ENCODE results near the gene ZP4. TPM values are rescaled to one million over a fixed set of nuclear protein-coding genes. Genes with fewer than 3 reads are reported as not detected.
A peak's percentile ranks its signal among the peaks of the same experiment; 100 is the strongest.

The ZP4 gene
- total RNA-seq, 1 donor, result not detected

DNA sequence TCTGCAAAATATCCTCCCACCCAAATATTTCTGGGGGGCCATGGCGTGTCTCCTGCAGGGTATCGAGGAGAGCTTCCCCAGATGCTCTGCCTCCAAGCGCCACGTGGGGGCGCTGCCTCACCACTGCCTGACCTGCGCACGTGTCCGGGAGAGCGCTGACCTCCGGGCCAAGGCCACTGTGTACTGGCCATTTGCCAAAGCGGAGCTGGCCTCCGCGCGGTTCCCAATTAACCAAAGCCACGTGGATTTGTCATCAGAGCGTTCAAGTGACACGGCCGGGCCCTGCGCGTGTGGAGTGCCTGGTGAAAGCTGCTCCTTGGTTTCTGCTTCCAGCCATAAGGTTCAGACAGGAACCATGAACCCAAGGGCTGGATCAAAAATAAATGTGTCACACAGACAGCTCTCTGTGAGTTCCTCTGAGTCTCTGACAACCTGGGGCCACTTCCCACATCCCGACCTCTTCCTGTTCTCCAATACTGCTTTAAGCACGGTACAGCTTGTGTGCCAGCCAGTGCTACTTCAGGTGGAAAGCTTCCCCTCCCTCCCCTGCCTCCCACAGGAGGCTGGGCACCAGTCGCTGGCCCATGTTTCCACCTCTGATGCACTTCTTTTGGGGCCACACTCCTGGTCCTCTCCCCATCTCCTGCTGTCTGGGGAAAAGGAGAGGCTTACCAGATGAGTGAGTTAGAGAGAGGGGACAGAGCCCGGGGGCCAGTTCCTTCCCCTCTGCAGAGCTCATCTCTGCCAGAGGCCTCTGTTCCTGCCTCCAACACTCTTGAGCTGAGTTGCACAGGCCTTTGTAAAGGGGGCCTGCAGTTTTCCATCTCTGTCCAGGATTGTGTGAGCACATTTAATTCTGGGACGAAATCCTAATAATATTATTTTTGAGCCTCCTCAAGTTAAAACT is 26.1 kb downstream of the ZP4 start:
- H3K9me3 ChIP-seq (ENCODE audit: low read depth, low read length), result no peaks in the 10 kb centered on the region
- no peaks in the 10 kb centered on the region for H4K20me1 ChIP-seq (ENCODE audit: insufficient read depth, low read length)
- H3K27ac ChIP-seq (ENCODE audit: low read depth, low read length), result no peak overlapping the region
- peak overlapping the region; percentile 82 for H3K4me2 ChIP-seq (ENCODE audit: insufficient read depth, low read length)
- TF ChIP-seq, protein P1, sequence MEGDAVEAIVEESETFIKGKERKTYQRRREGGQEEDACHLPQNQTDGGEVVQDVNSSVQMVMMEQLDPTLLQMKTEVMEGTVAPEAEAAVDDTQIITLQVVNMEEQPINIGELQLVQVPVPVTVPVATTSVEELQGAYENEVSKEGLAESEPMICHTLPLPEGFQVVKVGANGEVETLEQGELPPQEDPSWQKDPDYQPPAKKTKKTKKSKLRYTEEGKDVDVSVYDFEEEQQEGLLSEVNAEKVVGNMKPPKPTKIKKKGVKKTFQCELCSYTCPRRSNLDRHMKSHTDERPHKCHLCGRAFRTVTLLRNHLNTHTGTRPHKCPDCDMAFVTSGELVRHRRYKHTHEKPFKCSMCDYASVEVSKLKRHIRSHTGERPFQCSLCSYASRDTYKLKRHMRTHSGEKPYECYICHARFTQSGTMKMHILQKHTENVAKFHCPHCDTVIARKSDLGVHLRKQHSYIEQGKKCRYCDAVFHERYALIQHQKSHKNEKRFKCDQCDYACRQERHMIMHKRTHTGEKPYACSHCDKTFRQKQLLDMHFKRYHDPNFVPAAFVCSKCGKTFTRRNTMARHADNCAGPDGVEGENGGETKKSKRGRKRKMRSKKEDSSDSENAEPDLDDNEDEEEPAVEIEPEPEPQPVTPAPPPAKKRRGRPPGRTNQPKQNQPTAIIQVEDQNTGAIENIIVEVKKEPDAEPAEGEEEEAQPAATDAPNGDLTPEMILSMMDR (IDR thresholded peaks at IDR 0.05; ENCODE audit: extremely low read depth, low read depth, low read length), result peak; percentile 79
- H3K4me1 ChIP-seq (ENCODE audit: insufficient read depth, low read length), result no peaks in the 10 kb centered on the region
- H2AFZ ChIP-seq (ENCODE audit: low read length), result peak overlapping the region; percentile 85
- peak overlapping the region; percentile 65 for H3K4me3 ChIP-seq (ENCODE audit: insufficient read depth, low read length)
- H3K27me3 ChIP-seq (ENCODE audit: insufficient read depth, low read length), result no peaks in the 10 kb centered on the region
- H3K79me2 ChIP-seq (ENCODE audit: insufficient read depth, low read length), result no peaks in the 10 kb centered on the region
- DNase-seq (ENCODE audit: insufficient read length, low spot score, missing footprints), result no peak
- no peaks in the 10 kb centered on the region for H3K36me3 ChIP-seq (ENCODE audit: insufficient read depth, low read length)

DNA sequence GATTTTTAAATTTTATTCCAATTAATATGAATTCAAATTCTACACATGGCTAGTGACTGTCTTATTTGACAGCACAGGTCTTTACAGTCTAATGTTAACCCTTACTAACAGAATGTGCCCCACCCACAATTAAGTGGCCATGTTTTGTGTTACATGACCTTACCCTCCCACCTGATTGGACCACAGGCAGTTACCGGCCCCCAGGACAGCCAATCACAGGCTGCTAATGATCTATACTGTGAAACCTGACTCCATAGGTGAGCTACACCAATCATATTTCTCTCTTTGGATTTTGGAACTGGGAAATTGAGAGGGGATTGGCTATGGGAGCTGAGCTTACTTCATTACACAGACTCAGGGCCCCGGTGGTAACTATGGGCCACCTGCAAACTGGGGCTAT is 27.5 kb downstream of the ZP4 start:
- TF ChIP-seq, protein P1 (IDR thresholded peaks at IDR 0.05; ENCODE audit: extremely low read depth, low read depth, low read length), result no peak

DNA sequence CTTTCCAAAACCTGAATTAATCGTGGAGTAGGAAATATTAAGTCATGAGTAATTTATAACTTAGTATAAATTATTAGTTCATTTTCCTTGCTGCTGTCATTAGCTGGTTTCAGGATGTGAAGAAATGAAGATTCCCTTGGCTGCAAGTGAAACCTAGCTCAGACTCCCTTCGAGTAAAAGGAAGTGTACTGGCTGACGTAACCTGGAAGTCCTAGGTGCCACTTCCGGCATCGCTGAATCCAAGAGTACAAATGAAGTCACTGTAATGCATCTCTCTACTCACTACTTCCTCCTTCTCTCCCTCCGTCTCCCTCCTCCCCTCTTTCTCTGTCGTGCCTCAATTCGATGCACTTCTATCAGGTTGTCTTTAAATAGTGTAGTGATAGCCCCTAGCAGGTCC is 28.8 kb downstream of the ZP4 start:
- Histone ChIP-seq H3K4me2 (ENCODE audit: insufficient read depth, low read length) (no peak overlapping the region), H3K36me3 (ENCODE audit: insufficient read depth, low read length) (no peaks in the 10 kb centered on the region), H3K9me3 (ENCODE audit: low read depth, low read length) (no peaks in the 10 kb centered on the region), H3K4me1 (ENCODE audit: insufficient read depth, low read length) (no peaks in the 10 kb centered on the region), H4K20me1 (ENCODE audit: insufficient read depth, low read length) (no peaks in the 10 kb centered on the region), H3K27me3 (ENCODE audit: insufficient read depth, low read length) (no peaks in the 10 kb centered on the region), H3K79me2 (ENCODE audit: insufficient read depth, low read length) (no peaks in the 10 kb centered on the region), H3K27ac (ENCODE audit: low read depth, low read length) (no peak overlapping the region), H2AFZ (ENCODE audit: low read length) (no peak overlapping the region), H3K4me3 (ENCODE audit: insufficient read depth, low read length) (no peak overlapping the region)
- TF ChIP-seq, protein P1 (IDR thresholded peaks at IDR 0.05; ENCODE audit: extremely low read depth, low read depth, low read length), result no peak
- no peak for DNase-seq (ENCODE audit: insufficient read length, low spot score, missing footprints)

More for the DNA sequence above, 27.5 kb downstream of the ZP4 start:
- Histone ChIP-seq H3K4me2 (ENCODE audit: insufficient read depth, low read length) (no peak overlapping the region), H4K20me1 (ENCODE audit: insufficient read depth, low read length) (no peaks in the 10 kb centered on the region), H3K27ac (ENCODE audit: low read depth, low read length) (no peak overlapping the region), H3K4me3 (ENCODE audit: insufficient read depth, low read length) (no peak overlapping the region), H3K9me3 (ENCODE audit: low read depth, low read length) (no peaks in the 10 kb centered on the region), H3K36me3 (ENCODE audit: insufficient read depth, low read length) (no peaks in the 10 kb centered on the region), H3K4me1 (ENCODE audit: insufficient read depth, low read length) (no peaks in the 10 kb centered on the region), H3K79me2 (ENCODE audit: insufficient read depth, low read length) (no peaks in the 10 kb centered on the region), H2AFZ (ENCODE audit: low read length) (no peak overlapping the region), H3K27me3 (ENCODE audit: insufficient read depth, low read length) (no peaks in the 10 kb centered on the region)
- no peak for DNase-seq (ENCODE audit: insufficient read length, low spot score, missing footprints)

DNA sequence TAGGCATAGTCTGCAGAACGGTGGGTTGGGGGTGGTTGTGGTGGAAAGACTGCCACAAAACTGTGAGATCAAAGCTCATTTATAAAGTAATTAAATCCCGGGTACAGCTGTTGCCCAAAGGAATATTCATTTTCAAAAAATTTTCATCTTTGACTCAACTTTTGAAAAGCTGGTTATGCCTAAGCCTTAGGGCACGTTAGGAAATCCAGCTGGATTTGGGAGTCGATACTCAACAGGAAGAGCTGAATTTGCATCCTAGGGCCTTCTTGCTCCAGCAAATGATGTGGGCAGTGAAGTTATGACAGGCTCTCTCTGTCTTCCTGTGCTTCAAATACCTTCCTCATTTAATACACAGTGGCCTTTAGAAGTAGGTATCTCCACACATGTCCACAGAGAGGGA is 31.7 kb downstream of the ZP4 start:
- Histone ChIP-seq H2AFZ (ENCODE audit: low read length) (no peak overlapping the region), H3K36me3 (ENCODE audit: insufficient read depth, low read length) (no peaks in the 10 kb centered on the region), H4K20me1 (ENCODE audit: insufficient read depth, low read length) (no peaks in the 10 kb centered on the region), H3K4me1 (ENCODE audit: insufficient read depth, low read length) (no peaks in the 10 kb centered on the region), H3K27ac (ENCODE audit: low read depth, low read length) (no peak overlapping the region), H3K27me3 (ENCODE audit: insufficient read depth, low read length) (no peaks in the 10 kb centered on the region), H3K9me3 (ENCODE audit: low read depth, low read length) (no peaks in the 10 kb centered on the region), H3K4me3 (ENCODE audit: insufficient read depth, low read length) (no peak overlapping the region), H3K4me2 (ENCODE audit: insufficient read depth, low read length) (no peak overlapping the region), H3K79me2 (ENCODE audit: insufficient read depth, low read length) (no peaks in the 10 kb centered on the region)
- DNase-seq (ENCODE audit: insufficient read length, low spot score, missing footprints), result no peak
- TF ChIP-seq, protein P1 (IDR thresholded peaks at IDR 0.05; ENCODE audit: extremely low read depth, low read depth, low read length), result no peak

Data from osteoblast (primary cell).